HG02678 (cell line): ENCODE results near the gene FAM124B.
"Not testable (repeated sequence)": the region's sequence is repeated elsewhere in the genome, so short reads cannot be mapped to it uniquely, and the experiment has no call there.

Experiments
- ATAC-seq: cut with Tn5 transposase; IDR thresholded peaks from one replicate; pipeline ENCODE4 v1.9.1; 2021; ENCODE audit warnings: mild to moderate bottlenecking, moderate library complexity; ENCODE audit not compliant: unreplicated experiment

The FAM124B gene

DNA sequence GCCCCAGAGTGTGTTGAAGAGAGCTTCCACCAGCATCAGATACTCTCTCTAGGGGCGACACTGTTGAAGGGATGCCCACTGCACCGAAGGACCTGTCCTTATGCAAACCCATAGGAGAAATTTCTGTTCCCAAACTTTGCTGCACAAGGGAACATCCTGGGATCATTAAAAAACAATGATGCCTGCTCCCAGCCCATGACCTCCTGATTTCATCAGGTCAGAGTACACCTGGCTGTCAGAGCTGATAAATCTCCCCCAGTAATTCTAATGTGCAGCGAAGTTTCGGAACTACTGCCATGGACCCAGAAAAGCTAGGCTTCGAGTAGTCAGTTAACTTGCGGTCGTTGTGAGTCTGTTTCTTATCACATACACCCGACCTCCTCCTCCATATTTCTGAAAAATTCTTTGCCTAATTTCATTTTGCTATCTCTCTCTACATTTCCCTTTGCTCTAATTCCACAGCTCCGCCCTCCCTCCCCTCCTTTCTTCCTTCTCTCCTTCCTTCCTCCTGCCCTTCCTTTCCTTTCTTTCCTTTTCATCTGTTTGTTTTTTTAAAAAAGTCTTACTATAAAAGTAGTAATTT, 18.8 kb downstream of the FAM124B start:
- ATAC-seq, result no peak

DNA sequence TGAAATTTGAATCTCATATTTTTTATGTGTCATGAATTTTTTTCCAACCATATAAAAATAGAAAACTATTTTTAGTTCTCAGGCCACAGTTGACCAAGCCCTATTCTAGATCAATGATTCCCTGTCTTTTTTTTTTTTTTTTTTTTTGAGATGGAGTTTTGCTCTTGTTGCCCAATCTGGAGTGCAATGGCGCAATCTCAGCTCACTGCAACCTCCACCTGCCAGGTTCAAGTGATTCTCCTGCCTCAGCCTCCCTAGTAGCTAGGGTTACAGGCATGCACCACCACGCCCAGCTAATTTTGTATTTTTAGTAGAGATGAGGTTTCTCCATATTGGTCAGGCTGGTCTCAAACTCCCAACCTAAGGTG, 19.6 kb downstream of the FAM124B start:
- not testable (repeated sequence) for ATAC-seq

- ATAC-seq, result no peak
Measured at GRCh38 chr2:224381521-224382279, 20.2 kb downstream of the FAM124B start.

DNA sequence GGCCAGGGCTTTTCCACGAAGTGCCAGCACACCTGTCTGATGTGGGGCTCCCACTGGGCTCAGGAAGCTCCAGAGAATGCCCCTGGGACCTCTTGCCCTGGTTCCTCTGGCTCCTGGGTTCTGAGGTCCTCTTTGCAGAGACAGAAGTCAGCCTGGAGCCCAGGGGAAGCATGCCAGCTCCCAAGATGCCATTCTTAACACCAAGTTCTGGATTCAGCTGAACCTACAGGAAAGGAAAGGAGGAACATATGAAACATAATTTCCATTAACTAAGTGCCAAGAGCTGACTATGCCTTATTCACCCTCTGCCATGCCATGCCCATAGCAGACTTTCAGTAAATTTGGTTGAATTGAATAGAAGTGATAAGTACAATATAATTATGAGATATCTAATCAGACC, 21.9 kb downstream of the FAM124B start:
- ATAC-seq, result no peak

DNA sequence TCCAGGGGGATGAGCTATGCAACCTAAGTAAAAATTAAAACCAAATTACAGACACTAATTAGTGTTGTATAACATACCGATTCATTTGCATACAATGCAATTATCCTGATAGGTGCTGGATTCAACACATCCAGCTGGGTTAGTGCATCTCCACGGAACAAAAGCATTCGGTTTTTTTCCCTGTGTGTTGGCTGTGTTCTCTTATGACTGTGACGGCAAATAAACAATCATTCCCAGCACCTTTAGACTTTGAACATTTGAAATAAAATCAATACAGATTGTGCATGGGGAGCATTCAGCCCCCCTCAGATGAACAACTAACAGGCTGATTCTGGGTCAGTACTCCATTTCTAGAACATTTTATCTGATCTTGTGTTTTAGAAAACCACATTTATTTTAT, 22.7 kb downstream of the FAM124B start:
- ATAC-seq, result no peak

DNA sequence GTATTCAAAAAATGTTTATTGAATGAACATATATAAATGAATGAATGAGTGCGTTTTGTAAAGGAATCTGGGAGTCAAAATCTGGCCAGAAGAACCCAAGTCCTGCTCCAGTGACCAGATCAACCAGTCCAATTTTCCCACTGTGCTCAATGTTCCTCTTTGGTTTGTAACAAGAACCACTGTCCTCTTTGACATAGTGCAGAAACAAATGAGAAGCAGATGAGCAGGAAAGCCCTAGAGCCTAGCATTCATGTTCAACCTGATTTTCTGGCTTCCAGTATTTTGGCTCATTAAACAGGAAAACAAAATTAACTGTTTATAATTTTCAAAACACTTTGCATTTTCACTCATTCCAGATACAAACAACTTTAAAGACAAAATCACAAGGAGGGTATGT, 23.2 kb downstream of the FAM124B start:
- no peak for ATAC-seq

- ATAC-seq, result no peak
Measured at GRCh38 chr2:224377751-224378700, 23.9 kb downstream of the FAM124B start.

GRCh38 chr2:224372641-224373040, 29.3 kb downstream of the FAM124B start:
- ATAC-seq, result no peak

DNA sequence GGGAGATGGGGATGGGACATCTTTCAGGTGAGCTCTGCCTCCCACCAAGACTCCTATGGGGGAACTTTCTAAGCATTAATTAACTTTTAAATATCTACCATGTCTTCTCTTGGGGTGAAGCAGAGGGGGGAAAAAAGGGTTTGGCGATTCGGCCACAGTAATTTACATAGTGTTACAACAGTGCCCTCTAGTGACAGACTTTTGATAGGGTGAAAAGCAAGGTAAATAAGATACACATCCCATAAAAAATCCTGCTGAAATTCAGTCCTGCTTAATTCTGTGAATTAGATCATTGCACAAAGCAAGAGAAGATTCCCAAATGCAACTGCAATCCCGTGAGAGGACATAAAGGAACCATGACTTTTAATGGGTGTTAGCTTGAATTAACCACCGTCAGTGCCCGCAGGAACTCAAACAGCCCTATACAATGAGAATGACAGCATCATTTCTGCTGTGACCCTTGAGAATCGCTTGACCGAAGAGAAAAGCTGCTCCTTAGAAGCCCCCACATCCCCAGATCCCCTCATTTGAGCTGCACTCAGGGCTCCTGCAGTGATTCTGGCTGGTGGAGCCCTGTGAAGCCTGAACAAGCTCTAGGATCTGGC, 32.8 kb downstream of the FAM124B start:
- no peak for ATAC-seq

DNA sequence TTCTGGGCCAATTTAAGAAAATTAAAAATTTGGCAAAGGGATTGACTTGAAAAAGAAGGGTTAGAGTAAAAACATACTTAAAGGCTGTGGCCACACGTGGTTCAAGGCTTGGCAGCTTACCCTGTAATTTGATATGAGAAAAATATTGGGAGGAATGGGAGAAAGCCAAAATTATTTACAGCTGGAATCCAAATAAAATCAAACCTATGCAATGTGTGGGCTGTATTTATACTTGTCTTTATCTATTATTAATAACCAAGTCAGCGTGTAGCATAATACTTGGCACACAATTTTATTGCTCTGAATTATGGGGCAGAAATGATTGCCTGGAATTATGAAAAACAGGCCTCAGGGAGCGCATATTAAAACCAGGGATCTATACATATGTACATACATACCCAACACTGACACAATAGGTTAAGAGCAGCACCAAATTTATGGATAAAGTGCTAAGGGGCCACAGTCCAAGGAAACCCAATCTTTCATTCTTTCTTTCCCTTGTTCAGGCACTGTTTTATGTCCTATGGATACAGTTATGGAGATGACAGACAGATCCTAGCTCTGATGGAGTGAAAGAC, 35.6 kb downstream of the FAM124B start:
- no peak for ATAC-seq

- no peak for ATAC-seq
Measured at GRCh38 chr2:224365331-224365730, 36.6 kb downstream of the FAM124B start.

GRCh38 chr2:224363281-224363680, 38.6 kb downstream of the FAM124B start:
- no peak for ATAC-seq

GRCh38 chr2:224362094-224362493, 39.8 kb downstream of the FAM124B start:
- ATAC-seq, result no peak

GRCh38 chr2:224360801-224361251, 41.1 kb downstream of the FAM124B start:
- ATAC-seq, result no peak

- ATAC-seq, result no peak
Measured at GRCh38 chr2:224359569-224359968, 42.3 kb downstream of the FAM124B start.

- peak; percentile 83 for ATAC-seq
Measured at GRCh38 chr2:224357098-224357901, 44.6 kb downstream of the FAM124B start.

DNA sequence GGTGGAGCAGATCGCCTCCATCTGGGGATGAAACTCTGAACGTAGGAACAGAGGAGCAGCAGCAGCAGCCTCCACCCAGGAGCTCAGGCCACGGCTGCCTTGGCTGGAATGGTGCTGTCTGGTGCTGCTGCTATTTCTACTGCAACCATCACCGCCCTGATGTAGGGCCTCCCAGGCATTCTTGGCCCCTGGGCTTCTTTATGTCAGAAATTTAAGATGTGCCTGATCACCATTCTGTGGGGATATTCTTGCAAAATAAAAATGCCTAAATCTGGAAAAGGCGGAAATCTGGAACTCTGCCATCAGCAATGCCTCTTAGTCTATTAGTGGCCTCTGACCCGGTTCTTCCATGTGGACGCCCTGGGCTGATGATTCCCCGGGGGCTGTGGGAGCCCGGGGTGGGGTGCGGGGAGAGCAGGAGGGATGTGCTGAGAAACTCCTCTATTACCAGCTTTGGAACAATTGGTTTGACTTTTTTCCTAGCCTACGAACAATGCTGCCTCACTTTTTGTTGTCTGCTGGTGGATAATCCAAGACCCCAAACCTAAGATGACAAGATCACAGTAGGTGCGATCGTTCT, 47.2 kb downstream of the FAM124B start:
- no peak for ATAC-seq

GRCh38 chr2:224350703-224351102, 51.2 kb downstream of the FAM124B start:
- ATAC-seq, result no peak

- ATAC-seq, result no peak
Measured at GRCh38 chr2:224349396-224349795, 52.5 kb downstream of the FAM124B start.
